ENCODE data around the gene GSG1L.

- no peak for TF ChIP-seq POLR2A (IDR thresholded peaks at IDR 0.05; ENCODE audit: low read depth, low read length)
- TF ChIP-seq TAF1 (IDR thresholded peaks at IDR 0.05; ENCODE audit: low read depth, low read length) = no peak
- no peak for TF ChIP-seq POLR2AphosphoS5 (IDR thresholded peaks at IDR 0.05; ENCODE audit: low read depth, low read length)
- no peak for TF ChIP-seq PAX5 (IDR thresholded peaks at IDR 0.05; ENCODE audit: insufficient read depth, low read length, severe bottlenecking)
Measured at GRCh38 chr16:28027055-28027454, 36.5 kb downstream of the GSG1L start.
